Endometrial microvascular endothelial cells (primary cell): Measurements from ENCODE around the gene MYEOV. TPM values are rescaled to one million over a fixed set of nuclear protein-coding genes. Genes with fewer than 3 reads are reported as not detected.

Experiments used
- in situ Hi-C: cut with HindIII; loops from 2 replicates; pipeline ENCODE4 v1.10.0; 2017; ENCODE audit warnings: low sequenced_read_pairs, low pct_unique_long_range_greater_than_20kb; ENCODE audit errors: inconsistent ontology term
- total RNA-seq: library from RNA; depleted of rRNA; stranded (reverse); fragments of >200 nt; gene quantifications from one replicate; pipeline ENCODE4 v1.2.3, GENCODE V29; 2015; ENCODE audit errors: inconsistent ontology term

MYEOV gene
- total RNA-seq, 1 donor from 2014 or later: 14.6 TPM

DNA sequence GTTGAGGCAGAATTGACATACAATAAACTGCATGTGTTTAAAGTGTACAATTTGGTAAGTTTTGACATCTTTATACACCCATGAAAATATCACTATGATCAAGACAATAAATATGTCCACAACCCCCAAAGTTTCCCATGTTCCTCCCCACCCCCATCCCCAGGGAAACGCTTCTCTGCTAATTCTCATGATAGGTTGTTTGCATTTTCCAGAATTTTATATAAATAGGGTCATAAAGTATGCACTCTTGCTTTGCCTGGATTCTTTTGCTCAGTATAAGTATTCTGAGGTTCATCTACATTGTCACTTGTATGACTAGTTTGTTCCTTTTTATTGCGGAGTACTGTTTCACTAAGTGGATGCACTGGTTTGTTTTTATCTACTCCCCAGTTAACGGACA lies 35.6 kb downstream of the MYEOV start:
- in situ Hi-C loops: no loop called here

- in situ Hi-C loops: no loop called here
Measured at GRCh38 chr11:69330330-69330729, 36.4 kb downstream of the MYEOV start.

GRCh38 chr11:69333149-69333710 lies 39.3 kb downstream of the MYEOV start:
- in situ Hi-C loops: no loop called here

DNA sequence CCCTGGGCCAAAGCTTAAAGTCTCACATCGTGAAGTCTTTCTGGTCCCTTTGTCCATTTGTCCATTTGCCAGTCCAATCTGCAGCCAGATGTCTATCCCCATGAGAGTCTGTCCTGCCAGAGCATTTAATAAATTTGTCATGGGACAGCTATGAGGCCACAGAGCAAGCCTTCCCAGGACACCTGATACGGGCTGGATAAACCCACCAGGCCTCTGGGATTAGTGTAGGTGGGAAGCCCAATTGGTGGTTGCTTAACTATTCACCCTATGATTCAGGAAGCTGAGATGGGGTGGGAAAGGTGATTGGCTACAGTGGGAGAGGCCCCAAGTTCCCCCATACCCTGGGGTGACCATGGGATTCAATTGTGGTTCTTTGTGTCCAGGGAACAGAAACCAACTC lies 39.9 kb downstream of the MYEOV start:
- in situ Hi-C loops: no loop called here

DNA sequence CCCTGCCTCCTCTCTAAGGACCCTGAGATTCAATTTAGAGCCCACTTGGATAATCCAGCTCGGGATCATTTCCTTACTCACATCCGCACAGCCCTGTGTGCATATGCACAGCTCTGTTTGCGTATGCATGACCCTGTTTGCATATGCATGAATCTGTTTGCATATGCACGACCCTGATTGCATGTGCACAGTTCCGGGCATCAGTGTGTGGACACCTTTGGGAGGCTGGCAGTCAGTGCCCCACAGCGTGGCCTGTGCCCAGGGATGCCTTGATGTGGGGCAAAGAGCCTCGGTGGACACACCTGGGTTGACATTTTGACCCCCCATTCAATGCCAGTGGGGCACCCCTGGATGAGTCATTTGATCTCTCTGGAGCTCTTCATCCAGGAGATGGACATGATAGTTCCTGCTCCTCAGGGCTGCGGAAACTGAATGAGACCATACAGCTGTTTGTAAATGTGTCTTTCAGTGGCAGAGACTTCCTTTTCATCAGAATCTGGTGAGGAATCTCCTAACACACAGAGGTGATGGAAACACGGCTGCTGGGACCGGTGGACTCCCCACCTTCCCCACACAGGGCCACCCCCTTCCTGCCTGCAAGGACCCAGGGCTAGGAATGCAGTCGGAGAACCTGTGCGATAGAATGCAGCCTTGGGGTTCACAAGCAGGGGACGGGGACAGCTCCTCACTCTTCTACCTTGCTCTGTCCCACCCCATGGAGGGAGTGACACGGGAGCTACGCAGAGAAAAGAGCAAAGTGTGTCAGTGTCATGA lies 41.2 kb downstream of the MYEOV start:
- in situ Hi-C loops: no loop called here

- in situ Hi-C loops: no loop called here
Measured at GRCh38 chr11:69335781-69336405, 41.9 kb downstream of the MYEOV start.

DNA sequence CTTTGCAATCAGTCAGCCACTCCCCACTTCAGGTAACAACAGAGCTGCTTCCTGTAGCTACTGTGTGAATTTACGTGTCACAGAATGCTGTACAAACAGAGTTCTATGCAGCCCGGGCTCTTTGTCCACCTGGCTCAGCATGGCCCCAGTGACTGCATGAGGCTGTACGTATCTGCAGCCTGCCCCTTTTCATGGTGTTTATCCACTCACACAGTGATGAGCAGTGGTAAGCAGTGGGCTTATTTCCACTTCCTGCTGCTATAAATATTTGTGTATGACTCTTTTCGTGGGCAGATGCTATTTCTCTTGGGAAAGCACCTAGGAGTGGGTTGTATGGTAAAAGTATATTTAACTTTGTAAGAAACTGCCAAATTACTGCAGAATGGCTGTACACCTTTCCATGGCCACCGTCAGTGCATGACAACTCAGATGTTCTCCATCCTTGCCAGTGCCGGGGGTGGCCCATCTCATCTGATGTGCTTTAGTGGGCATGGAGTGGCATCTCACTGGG lies 43.3 kb downstream of the MYEOV start:
- in situ Hi-C loops: no loop called here

DNA sequence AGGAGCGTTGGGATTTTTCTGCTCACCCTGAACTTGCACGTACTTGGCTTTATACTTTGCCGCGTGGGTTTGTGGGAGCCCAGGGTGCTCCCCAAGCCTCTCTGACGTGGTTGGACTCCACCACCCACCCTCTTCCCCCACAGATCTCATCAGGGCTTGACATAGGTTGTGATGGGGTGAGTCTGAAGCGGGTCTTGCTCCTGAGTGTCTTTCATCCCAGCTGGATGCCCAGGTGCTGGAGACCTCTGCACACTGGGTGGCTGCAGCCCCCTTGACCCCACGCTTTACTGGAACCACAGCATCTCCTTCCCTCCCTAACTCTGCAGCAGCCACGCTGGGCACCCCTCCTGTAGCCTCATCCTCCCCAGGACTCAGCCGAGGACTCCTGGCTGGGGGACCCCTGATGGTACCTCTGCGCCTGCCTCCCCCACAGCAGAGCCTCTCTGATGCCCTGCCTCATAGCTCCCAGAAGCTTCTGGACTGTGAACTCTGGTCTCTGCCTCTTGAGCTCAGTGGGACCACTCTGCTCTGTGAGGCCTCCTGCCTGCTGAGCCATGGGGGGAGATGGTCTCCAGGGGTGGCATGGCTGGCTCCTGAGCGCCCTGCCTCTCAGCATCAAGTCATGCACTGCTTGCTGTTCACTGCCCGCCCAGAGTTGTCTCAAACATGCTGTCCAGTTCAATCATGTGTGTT lies 45.2 kb downstream of the MYEOV start:
- in situ Hi-C loops: no loop called here

- in situ Hi-C loops: no loop called here
Measured at GRCh38 chr11:69339983-69340565, 46.1 kb downstream of the MYEOV start.

- in situ Hi-C loops: no loop called here
Measured at GRCh38 chr11:69342588-69343330, 48.8 kb downstream of the MYEOV start.

GRCh38 chr11:69343401-69344321 lies 49.7 kb downstream of the MYEOV start:
- in situ Hi-C loops: no loop called here

DNA sequence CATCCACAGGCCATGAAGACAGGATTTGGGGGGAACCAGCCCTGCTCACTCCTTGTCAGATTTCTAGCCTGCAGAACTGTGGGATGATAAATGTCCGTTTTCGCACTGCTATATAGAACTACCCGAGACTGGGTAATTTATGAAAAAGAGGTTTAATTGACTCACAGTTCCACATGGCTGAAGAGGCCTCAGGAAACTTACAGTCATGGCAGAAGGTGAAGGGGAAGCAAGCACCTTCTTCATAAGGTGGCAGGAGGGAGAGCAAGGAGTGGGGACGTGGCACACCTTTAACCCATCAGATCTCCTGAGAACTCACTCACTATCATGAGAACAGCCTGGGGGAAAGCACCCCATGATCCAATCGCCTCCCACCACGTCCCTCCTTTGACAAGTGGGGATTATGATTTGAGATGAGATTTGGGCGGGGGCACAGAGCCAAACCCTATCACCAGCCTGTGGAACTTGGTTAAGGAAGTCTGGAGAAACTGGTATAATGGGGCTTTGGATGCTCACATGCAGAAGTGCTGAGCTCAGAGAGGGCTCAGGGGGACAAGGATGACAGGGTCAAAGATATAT lies 50.7 kb downstream of the MYEOV start:
- in situ Hi-C loops: no loop called here

Other genes starting within 250 kb of the MYEOV start
- 7.2 TPM for gene TPCN2, start 245.2 kb upstream of the MYEOV start, total RNA-seq
- not detected for gene SMIM38, start 138.2 kb upstream of the MYEOV start, total RNA-seq
- gene LINC01488, start 187.5 kb downstream of the MYEOV start, total RNA-seq: not detected